Measurements from ENCODE around the gene GALNT16. TPM values are rescaled to one million over a fixed set of nuclear protein-coding genes. Genes with fewer than 3 reads are reported as not detected.
A peak's percentile ranks its signal among the peaks of the same experiment; 100 is the strongest.

Gene GALNT16
- polyA plus RNA-seq, 1 experiment = 1.3 TPM

DNA sequence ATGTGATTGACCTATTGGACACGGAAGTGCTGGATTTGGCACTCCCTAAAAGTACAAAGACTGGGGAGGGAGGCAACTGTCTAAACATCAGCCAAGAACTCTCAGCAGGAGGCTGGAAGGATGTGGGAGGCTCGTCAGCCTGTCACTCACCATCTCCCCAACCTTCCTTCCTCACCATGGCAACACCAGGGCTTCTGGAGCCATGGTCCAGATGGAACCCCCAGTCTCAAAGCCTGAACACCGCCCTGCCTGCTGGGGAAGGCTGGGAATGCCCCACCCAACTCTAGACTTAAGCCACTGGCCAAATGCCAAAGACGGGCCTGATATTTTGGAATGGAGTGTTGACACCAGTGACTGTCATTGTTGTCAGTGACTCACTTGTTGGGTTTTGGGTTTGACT is 55.3 kb downstream of the GALNT16 start:
- Histone ChIP-seq H3K9me3 (ENCODE audit: control insufficient read depth, insufficient read depth, low read length) (peaks cover 3% of the 10 kb centered on the region; the same call in 1 of the 2 replicates), H3K4me3 (ENCODE audit: low read depth, low read length) (no peak overlapping the region), H3K27ac (ENCODE audit: low read depth, low read length) (no peak overlapping the region), H3K27me3 (ENCODE audit: control insufficient read depth, insufficient read depth, low read length) (peaks cover 7% of the 10 kb centered on the region)
- DNase-seq (ENCODE audit: low read depth, low spot score) = no peak
- POLR2A ChIA-PET = no interaction called here
- CTCF ChIA-PET = no interaction called here
- TF ChIP-seq, protein P1, sequence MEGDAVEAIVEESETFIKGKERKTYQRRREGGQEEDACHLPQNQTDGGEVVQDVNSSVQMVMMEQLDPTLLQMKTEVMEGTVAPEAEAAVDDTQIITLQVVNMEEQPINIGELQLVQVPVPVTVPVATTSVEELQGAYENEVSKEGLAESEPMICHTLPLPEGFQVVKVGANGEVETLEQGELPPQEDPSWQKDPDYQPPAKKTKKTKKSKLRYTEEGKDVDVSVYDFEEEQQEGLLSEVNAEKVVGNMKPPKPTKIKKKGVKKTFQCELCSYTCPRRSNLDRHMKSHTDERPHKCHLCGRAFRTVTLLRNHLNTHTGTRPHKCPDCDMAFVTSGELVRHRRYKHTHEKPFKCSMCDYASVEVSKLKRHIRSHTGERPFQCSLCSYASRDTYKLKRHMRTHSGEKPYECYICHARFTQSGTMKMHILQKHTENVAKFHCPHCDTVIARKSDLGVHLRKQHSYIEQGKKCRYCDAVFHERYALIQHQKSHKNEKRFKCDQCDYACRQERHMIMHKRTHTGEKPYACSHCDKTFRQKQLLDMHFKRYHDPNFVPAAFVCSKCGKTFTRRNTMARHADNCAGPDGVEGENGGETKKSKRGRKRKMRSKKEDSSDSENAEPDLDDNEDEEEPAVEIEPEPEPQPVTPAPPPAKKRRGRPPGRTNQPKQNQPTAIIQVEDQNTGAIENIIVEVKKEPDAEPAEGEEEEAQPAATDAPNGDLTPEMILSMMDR (IDR thresholded peaks at IDR 0.05; ENCODE audit: low read depth, low read length) = no peak

DNA sequence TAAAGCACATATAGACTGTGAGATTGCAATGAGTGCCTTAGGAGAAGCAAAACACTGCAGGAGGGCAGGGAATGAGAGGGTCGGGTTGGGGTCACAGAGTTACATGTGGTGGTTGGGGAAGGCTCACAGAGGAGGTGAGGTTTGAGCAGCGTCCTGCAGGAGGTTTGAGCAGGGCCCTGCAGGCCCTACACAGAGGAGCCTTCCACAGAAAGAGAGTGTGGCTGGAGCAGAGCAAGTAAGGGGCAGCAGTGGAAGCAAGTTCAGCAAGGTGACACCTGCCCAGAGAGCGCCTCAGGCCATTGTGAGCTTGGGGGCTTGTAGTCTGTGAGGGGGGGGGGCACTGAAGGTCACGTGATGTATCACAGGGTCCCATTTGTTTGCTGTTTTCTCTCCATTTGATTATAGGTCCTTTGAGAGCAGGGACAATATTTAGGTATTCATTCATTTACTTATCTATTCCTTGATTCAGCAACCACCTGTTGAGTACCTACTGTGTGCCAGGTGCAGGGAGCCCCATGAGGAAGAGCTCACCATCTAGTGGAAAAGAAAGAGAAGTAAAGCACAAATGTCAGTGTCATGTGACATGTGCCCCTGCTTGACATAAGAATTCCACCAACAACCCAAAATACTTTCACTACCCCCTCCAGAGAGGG is 56.6 kb downstream of the GALNT16 start:
- H3K4me3 ChIP-seq (ENCODE audit: low read depth, low read length) = no peak overlapping the region
- peaks cover 3% of the 10 kb centered on the region for H3K9me3 ChIP-seq (ENCODE audit: control insufficient read depth, insufficient read depth, low read length)
- peak overlapping the region; percentile 3 for H3K27ac ChIP-seq (ENCODE audit: low read depth, low read length)
- ChIA-PET POLR2A (interaction anchor here (0.9 to 1.0 kb wide), 3 partner anchors 29 to 82 kb away, joined by 3 to 5 read pairs (median 5); partner anchors contain the start of genes ERH and SLC39A9), CTCF (interaction anchor here (1.5 kb wide), 1 partner anchor 75 kb away, joined by 4 read pairs; no protein-coding TSS in a partner anchor)
- DNase-seq (ENCODE audit: low read depth, low spot score) = no peak
- H3K27me3 ChIP-seq (ENCODE audit: control insufficient read depth, insufficient read depth, low read length) = no peaks in the 10 kb centered on the region
- TF ChIP-seq, protein P1 (IDR thresholded peaks at IDR 0.05; ENCODE audit: low read depth, low read length) = no peak

DNA sequence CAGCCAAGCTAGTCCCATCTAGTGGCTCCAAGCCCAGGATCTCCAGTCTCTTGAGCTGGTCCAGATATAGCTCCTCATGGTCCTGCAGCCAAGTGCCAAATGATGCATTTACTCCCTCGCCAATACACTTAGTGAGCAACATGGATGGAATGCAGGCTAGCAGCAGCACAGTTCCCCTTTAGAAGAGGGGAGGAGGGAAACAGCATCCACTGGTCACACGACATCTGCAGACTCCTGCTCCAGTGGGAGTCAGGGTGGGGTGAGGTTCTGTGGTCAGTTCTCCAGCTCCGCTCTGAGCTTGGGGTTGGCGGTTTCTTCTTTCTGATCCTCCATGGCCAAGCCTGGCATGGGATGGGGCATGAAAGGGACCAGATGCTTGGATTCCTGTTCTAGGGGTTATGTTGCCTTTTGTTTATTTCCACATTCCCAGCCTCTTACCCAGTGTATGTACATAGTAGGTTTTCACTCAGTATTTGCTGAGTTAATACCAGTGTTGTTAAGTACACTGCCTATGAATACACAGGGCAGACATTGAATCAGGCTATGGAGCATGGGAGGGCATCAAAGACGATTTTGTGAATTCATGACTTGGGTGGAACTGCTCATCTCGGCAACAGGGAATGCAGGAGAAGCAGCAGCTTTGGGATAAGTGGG is 57.3 kb downstream of the GALNT16 start:
- TF ChIP-seq, protein P1 (IDR thresholded peaks at IDR 0.05; ENCODE audit: low read depth, low read length) = no peak
- Histone ChIP-seq H3K9me3 (ENCODE audit: control insufficient read depth, insufficient read depth, low read length) (peaks cover 3% of the 10 kb centered on the region), H3K27ac (ENCODE audit: low read depth, low read length) (peak overlapping the region; percentile 58), H3K4me3 (ENCODE audit: low read depth, low read length) (no peak overlapping the region), H3K27me3 (ENCODE audit: control insufficient read depth, insufficient read depth, low read length) (no peaks in the 10 kb centered on the region)
- POLR2A ChIA-PET = interaction anchor here (0.9 to 1.0 kb wide), 3 partner anchors 29 to 81 kb away, joined by 3 to 5 read pairs (median 5); partner anchors contain the start of genes ERH and SLC39A9
- DNase-seq (ENCODE audit: low read depth, low spot score) = peak; percentile 94
- CTCF ChIA-PET = interaction anchor here (0.6 to 1.5 kb wide), 2 partner anchors 75 to 258 kb away, joined by 3 to 4 read pairs; partner anchors contain the start of gene CCDC177

DNA sequence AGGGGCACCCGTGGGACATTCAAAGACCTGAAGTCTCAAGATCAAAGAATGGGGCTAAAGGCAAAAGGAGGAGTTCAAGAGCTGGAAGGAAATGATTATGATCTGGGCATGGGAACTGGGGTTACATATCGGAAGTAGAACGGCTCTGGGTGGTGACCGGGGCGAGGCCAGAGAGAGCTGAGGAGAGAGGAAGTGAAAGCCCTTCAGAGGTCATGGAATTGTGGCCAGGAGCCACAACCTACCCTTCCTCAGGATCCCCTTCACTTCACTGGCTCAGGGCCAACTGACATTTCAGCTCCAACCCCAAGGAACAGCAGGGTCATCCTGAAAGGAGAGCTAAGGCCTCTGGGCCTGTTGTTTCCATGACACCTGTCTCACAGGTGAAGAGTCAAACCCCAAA is 57.8 kb downstream of the GALNT16 start:
- Histone ChIP-seq H3K9me3 (ENCODE audit: control insufficient read depth, insufficient read depth, low read length) (peaks cover 3% of the 10 kb centered on the region), H3K27ac (ENCODE audit: low read depth, low read length) (peak overlapping the region; percentile 58), H3K27me3 (ENCODE audit: control insufficient read depth, insufficient read depth, low read length) (no peaks in the 10 kb centered on the region), H3K4me3 (ENCODE audit: low read depth, low read length) (no peak overlapping the region)
- ChIA-PET CTCF (interaction anchor here (0.6 to 1.5 kb wide), 2 partner anchors 76 to 257 kb away, joined by 3 to 4 read pairs; partner anchors contain the start of gene CCDC177), POLR2A (no interaction called here)
- TF ChIP-seq, protein P1 (IDR thresholded peaks at IDR 0.05; ENCODE audit: low read depth, low read length) = no peak
- no peak for DNase-seq (ENCODE audit: low read depth, low spot score)

DNA sequence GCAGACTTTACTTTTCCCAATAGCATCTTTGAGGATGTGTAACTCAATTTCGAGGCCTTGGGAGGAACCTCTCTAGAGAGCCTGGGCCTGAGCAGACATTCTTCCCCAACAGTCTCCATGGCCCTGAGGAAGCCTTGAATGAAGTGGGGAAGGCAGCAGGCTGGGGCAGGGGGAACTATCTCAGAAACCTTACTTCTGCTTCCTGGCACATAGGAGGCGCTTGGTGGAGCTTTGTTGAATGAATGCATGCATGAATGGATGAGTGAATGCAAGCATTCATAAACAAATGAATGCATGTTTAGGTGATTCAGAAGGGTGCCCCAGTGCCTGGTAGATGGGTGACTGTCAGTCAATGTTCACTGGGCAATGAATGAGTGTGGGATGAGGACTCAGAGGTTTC is 58.3 kb downstream of the GALNT16 start:
- DNase-seq (ENCODE audit: low read depth, low spot score) = no peak
- H3K27ac ChIP-seq (ENCODE audit: low read depth, low read length) = peak overlapping the region; percentile 11
- H3K27me3 ChIP-seq (ENCODE audit: control insufficient read depth, insufficient read depth, low read length) = no peaks in the 10 kb centered on the region
- TF ChIP-seq, protein P1 (IDR thresholded peaks at IDR 0.05; ENCODE audit: low read depth, low read length) = no peak
- ChIA-PET POLR2A (no interaction called here), CTCF (no interaction called here)
- peaks cover 3% of the 10 kb centered on the region for H3K9me3 ChIP-seq (ENCODE audit: control insufficient read depth, insufficient read depth, low read length)
- no peak overlapping the region for H3K4me3 ChIP-seq (ENCODE audit: low read depth, low read length)

All from AG04450 (cell line).